DND-41 (cell line): ENCODE results near the gene ELMO2.

Experiments
- ATAC-seq: fragments of 200-7000 bp; cut with Tn5 transposase; 3 replicates; pipeline ENCODE4 v1.9.1; 2021; ENCODE audit warnings: low read depth; ENCODE audit not compliant: insufficient read depth
- DNase-seq: peaks from one replicate; pipeline ENCODE4 v3.0.0-alpha.2; 2020
- H2AFZ ChIP-seq: 2 replicates; pipeline ENCODE4 v1.6.0; 2012; ENCODE audit warnings: low read depth, low read length
- H3K27ac ChIP-seq: 2 replicates; pipeline ENCODE4 v1.5.1; 2012; ENCODE audit warnings: low read length, inconsistent platforms
- H3K27me3 ChIP-seq: fragments of 200-600 bp; sonication (generic); 2 replicates; pipeline ENCODE4 v1.6.0; 2012; ENCODE audit warnings: low read length, mild to moderate bottlenecking, inconsistent platforms; ENCODE audit not compliant: insufficient read depth, poor library complexity
- H3K36me3 ChIP-seq: 2 replicates; pipeline ENCODE4 v1.5.1; 2012; ENCODE audit warnings: low read length, inconsistent platforms; ENCODE audit not compliant: insufficient read depth
- H3K4me1 ChIP-seq: 2 replicates; pipeline ENCODE4 v1.5.1; 2012; ENCODE audit warnings: mild to moderate bottlenecking, low read length; ENCODE audit not compliant: insufficient read depth
- H3K4me2 ChIP-seq: 2 replicates; pipeline ENCODE4 v1.6.0; 2012; ENCODE audit warnings: mild to moderate bottlenecking, moderate library complexity, low read length, inconsistent platforms; ENCODE audit not compliant: insufficient read depth
- H3K4me3 ChIP-seq, 2 experiments: fragments of 200-600 bp in 1 of 2; shearing (Covaris generic) in 1 of 2; 2 replicates each; pipeline ENCODE4 v1.5.1; 2012 to 2016; ENCODE audit warnings: inconsistent platforms in 2 of 2, low read length in 2 of 2, mild to moderate bottlenecking in 2 of 2, low read depth in 1 of 2, moderate library complexity in 1 of 2
- H3K79me2 ChIP-seq: 2 replicates; pipeline ENCODE4 v1.6.0; 2012; ENCODE audit warnings: low read length, inconsistent platforms; ENCODE audit not compliant: insufficient read depth
- H3K9ac ChIP-seq: 2 replicates; pipeline ENCODE4 v1.6.0; 2012; ENCODE audit warnings: low read depth, mild to moderate bottlenecking, inconsistent platforms, low read length, moderate library complexity
- H3K9me3 ChIP-seq: 2 replicates; pipeline ENCODE4 v1.5.1; 2012; ENCODE audit warnings: low read length, moderate library complexity, mild to moderate bottlenecking, inconsistent platforms; ENCODE audit not compliant: insufficient read depth, severe bottlenecking
- H4K20me1 ChIP-seq: 2 replicates; pipeline ENCODE4 v1.6.0; 2012; ENCODE audit warnings: low read length; ENCODE audit not compliant: insufficient read depth
- CTCF ChIP-seq: IDR thresholded peaks from 2 replicates; pipeline ENCODE4 v1.5.1; 2012; ENCODE audit warnings: borderline replicate concordance, low read length, moderate library complexity, mild to moderate bottlenecking; ENCODE audit not compliant: poor library complexity, severe bottlenecking; ENCODE audit errors: extremely low read depth
- EZH2 ChIP-seq: IDR thresholded peaks from 3 replicates; pipeline ENCODE4 v1.6.1; 2012; ENCODE audit warnings: borderline replicate concordance, low read depth, mild to moderate bottlenecking, moderate library complexity, low read length, inconsistent platforms; ENCODE audit not compliant: severe bottlenecking

The ELMO2 gene

GRCh38 chr20:46420878-46421277 is 14.5 kb upstream of the ELMO2 start:
- Histone ChIP-seq H3K4me1 (no peaks in the 10 kb centered on the region), H3K79me2 (no peaks in the 10 kb centered on the region), H3K9ac (no peak overlapping the region), H3K4me3 (no peak overlapping the region), H3K4me2 (no peak overlapping the region), H2AFZ (no peak overlapping the region), H3K9me3 (no peaks in the 10 kb centered on the region), H3K27ac (no peak overlapping the region), H3K36me3 (no peaks in the 10 kb centered on the region), H3K27me3 (peaks cover 44% of the 10 kb centered on the region), H4K20me1 (no peaks in the 10 kb centered on the region)
- TF ChIP-seq EZH2 = no peak
- TF ChIP-seq CTCF = no peak
- ATAC-seq = no peak
- no peak for DNase-seq

- Histone ChIP-seq H3K36me3 (no peaks in the 10 kb centered on the region), H3K27ac (no peak overlapping the region), H2AFZ (no peak overlapping the region), H3K4me3 (no peak overlapping the region), H3K9ac (no peak overlapping the region), H3K27me3 (peaks cover 41% of the 10 kb centered on the region), H3K9me3 (no peaks in the 10 kb centered on the region), H4K20me1 (no peaks in the 10 kb centered on the region), H3K4me1 (no peaks in the 10 kb centered on the region), H3K4me2 (no peak overlapping the region), H3K79me2 (no peaks in the 10 kb centered on the region)
- ATAC-seq (no peak), DNase-seq (no peak)
- TF ChIP-seq CTCF = no peak
- no peak for TF ChIP-seq EZH2
These were observed 13.5 kb upstream of the ELMO2 start for GRCh38 chr20:46419882-46420281.

DNA sequence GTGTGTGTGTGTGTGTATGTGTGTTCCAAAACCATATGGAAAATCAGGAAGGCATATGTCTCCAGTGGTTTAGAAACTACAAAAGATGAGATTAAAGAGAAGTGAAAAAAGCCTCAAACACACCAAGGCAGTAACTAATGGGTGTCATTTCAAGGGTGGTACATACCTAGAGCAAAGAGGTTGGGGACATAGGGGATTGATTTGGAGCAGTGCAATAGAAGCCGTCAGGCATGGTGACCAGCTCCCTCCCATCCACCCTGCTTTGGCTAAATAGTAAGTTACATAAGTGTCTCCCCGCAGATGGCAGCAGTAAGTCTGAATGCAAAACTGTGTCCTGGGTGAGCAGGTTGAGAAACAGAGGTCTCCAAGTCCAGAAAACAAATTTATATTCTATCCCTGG is 10.4 kb upstream of the ELMO2 start:
- Histone ChIP-seq H3K4me2 (no peak overlapping the region), H3K79me2 (no peaks in the 10 kb centered on the region), H3K4me1 (no peaks in the 10 kb centered on the region), H3K27ac (no peak overlapping the region), H3K4me3 (no peak overlapping the region), H2AFZ (no peak overlapping the region), H4K20me1 (no peaks in the 10 kb centered on the region), H3K9ac (no peak overlapping the region), H3K9me3 (no peaks in the 10 kb centered on the region), H3K36me3 (no peaks in the 10 kb centered on the region), H3K27me3 (peaks cover 27% of the 10 kb centered on the region)
- TF ChIP-seq CTCF (no peak), EZH2 (no peak)
- ATAC-seq (no peak), DNase-seq (no peak)

- no peak overlapping the region for H3K9ac ChIP-seq
- H2AFZ ChIP-seq = no peak overlapping the region
- H3K79me2 ChIP-seq = no peaks in the 10 kb centered on the region
- H3K27ac ChIP-seq = no peak overlapping the region
- H3K4me2 ChIP-seq = no peak overlapping the region
- no peaks in the 10 kb centered on the region for H4K20me1 ChIP-seq
- H3K27me3 ChIP-seq = peaks cover 24% of the 10 kb centered on the region
- no peak for ATAC-seq
- no peaks in the 10 kb centered on the region for H3K9me3 ChIP-seq
- H3K36me3 ChIP-seq = no peaks in the 10 kb centered on the region
- no peak overlapping the region for H3K4me3 ChIP-seq
- DNase-seq = no peak
- H3K4me1 ChIP-seq = no peaks in the 10 kb centered on the region
- TF ChIP-seq EZH2 (no peak), CTCF (no peak)
These were observed 10.0 kb upstream of the ELMO2 start for GRCh38 chr20:46416421-46416820.
